Mesenchymal stem cell (in vitro differentiated cells and primary cell): ENCODE data around the gene GRM7.

ENCODE experiments used
- DNase-seq: peaks from one replicate; pipeline ENCODE4 v3.0.0-alpha.2; 2013
- H2AFZ ChIP-seq: one replicate; pipeline ENCODE4 v1.6.1; 2013; ENCODE audit warnings: low read depth, mild to moderate bottlenecking, control low read depth, inconsistent platforms, low read length, moderate library complexity
- H2AK5ac ChIP-seq: 2 replicates; pipeline ENCODE4 v1.6.1; 2013; ENCODE audit warnings: low read length, moderate library complexity, mild to moderate bottlenecking, inconsistent platforms; ENCODE audit not compliant: severe bottlenecking
- H2BK120ac ChIP-seq: one replicate; pipeline ENCODE4 v1.6.1; 2013; ENCODE audit warnings: low read depth, mild to moderate bottlenecking, inconsistent platforms, low read length, moderate library complexity
- H2BK12ac ChIP-seq, 2 experiments: one replicate each; pipeline ENCODE4 v1.6.1; 2013; ENCODE audit warnings: inconsistent platforms in 2 of 2, low read length in 2 of 2, mild to moderate bottlenecking in 2 of 2, moderate library complexity in 2 of 2, control low read depth in 1 of 2
- H2BK15ac ChIP-seq: one replicate; pipeline ENCODE4 v1.6.1; 2013; ENCODE audit warnings: mild to moderate bottlenecking, low read depth, inconsistent platforms; ENCODE audit not compliant: poor library complexity, severe bottlenecking
- H2BK5ac ChIP-seq: 2 replicates; pipeline ENCODE4 v1.6.1; 2013; ENCODE audit warnings: low read depth, mild to moderate bottlenecking, low read length, control low read depth, inconsistent platforms; ENCODE audit not compliant: poor library complexity, severe bottlenecking
- H3K14ac ChIP-seq, 2 experiments: one replicate each; pipeline ENCODE4 v1.6.1; 2013; ENCODE audit warnings: inconsistent platforms in 2 of 2, low read length in 2 of 2, control low read depth in 1 of 2, mild to moderate bottlenecking in 1 of 2, moderate library complexity in 1 of 2
- H3K18ac ChIP-seq, 2 experiments: one replicate each; pipeline ENCODE4 v1.6.1; 2013; ENCODE audit warnings: inconsistent platforms in 2 of 2, low read length in 2 of 2, control low read depth in 1 of 2, low read depth in 1 of 2, mild to moderate bottlenecking in 1 of 2
- H3K23ac ChIP-seq, 2 experiments: one replicate each; pipeline ENCODE4 v1.6.1; 2013; ENCODE audit warnings: inconsistent platforms in 2 of 2, low read length in 2 of 2, mild to moderate bottlenecking in 2 of 2, moderate library complexity in 2 of 2, control low read depth in 1 of 2
- H3K27ac ChIP-seq: 2 replicates; pipeline ENCODE4 v1.5.1; 2013; ENCODE audit warnings: mild to moderate bottlenecking, moderate library complexity, low read length, control low read depth, inconsistent platforms; ENCODE audit not compliant: poor library complexity, severe bottlenecking
- H3K27me3 ChIP-seq, 2 experiments: 2 replicates each; pipeline versions ENCODE4 v1.6.1 to v1.7.0; 2013; ENCODE audit warnings: low read length in 2 of 2, mild to moderate bottlenecking in 2 of 2, moderate library complexity in 2 of 2, control low read depth in 1 of 2, inconsistent platforms in 1 of 2; ENCODE audit not compliant: control insufficient read depth in 1 of 2, insufficient read depth in 1 of 2
- H3K36me3 ChIP-seq, 2 experiments: 2 replicates each; pipeline versions ENCODE4 v1.6.1 to v1.7.0; 2013; ENCODE audit warnings: low read length in 2 of 2, control low read depth in 1 of 2, inconsistent platforms in 1 of 2, low read depth in 1 of 2, mild to moderate bottlenecking in 1 of 2; ENCODE audit not compliant: insufficient read depth in 2 of 2, control insufficient read depth in 1 of 2
- H3K4ac ChIP-seq, 2 experiments: one replicate each; pipeline ENCODE4 v1.6.1; 2013; ENCODE audit warnings: inconsistent platforms in 2 of 2, low read length in 2 of 2, mild to moderate bottlenecking in 2 of 2, moderate library complexity in 2 of 2, control low read depth in 1 of 2, low read depth in 1 of 2
- H3K4me1 ChIP-seq: 2 replicates; pipeline ENCODE4 v1.6.1; 2013; ENCODE audit warnings: low read depth, low read length, control low read depth; ENCODE audit not compliant: control insufficient read depth, insufficient read depth
- H3K4me2 ChIP-seq: 2 replicates; pipeline ENCODE4 v1.6.1; 2013; ENCODE audit warnings: low read length, mild to moderate bottlenecking, inconsistent platforms; ENCODE audit not compliant: poor library complexity, severe bottlenecking
- H3K4me3 ChIP-seq, 2 experiments: 2 replicates each; pipeline versions ENCODE4 v1.5.1 to v1.7.0; 2013; ENCODE audit warnings: low read length in 2 of 2, mild to moderate bottlenecking in 2 of 2, control low read depth in 1 of 2, low read depth in 1 of 2; ENCODE audit not compliant: insufficient read depth in 1 of 2
- H3K79me1 ChIP-seq: replicated peaks from 2 replicates; pipeline ENCODE4 v1.6.1; 2013; ENCODE audit warnings: mild to moderate bottlenecking, control low read depth, low read length, inconsistent platforms; ENCODE audit not compliant: poor library complexity, severe bottlenecking
- H3K9ac ChIP-seq: 2 replicates; pipeline ENCODE4 v1.7.0; 2013; ENCODE audit warnings: mild to moderate bottlenecking, low read length, moderate library complexity
- H3K9me3 ChIP-seq: 2 replicates; pipeline ENCODE4 v1.7.0; 2013; ENCODE audit warnings: mild to moderate bottlenecking, low read length; ENCODE audit not compliant: control insufficient read depth
- H4K8ac ChIP-seq: one replicate; pipeline ENCODE4 v1.6.1; 2013; ENCODE audit warnings: inconsistent platforms, mild to moderate bottlenecking, low read length, moderate library complexity
- H4K91ac ChIP-seq: one replicate; pipeline ENCODE4 v1.6.1; 2013; ENCODE audit warnings: mild to moderate bottlenecking, low read length, inconsistent platforms
- WGBS: methylation state at CpG from one replicate; pipeline ENCODE4 v1.1.7; 2013; ENCODE audit warnings: mixed read lengths; 5-methylcytosine and 5-hydroxymethylcytosine counted together

The GRM7 gene

DNA sequence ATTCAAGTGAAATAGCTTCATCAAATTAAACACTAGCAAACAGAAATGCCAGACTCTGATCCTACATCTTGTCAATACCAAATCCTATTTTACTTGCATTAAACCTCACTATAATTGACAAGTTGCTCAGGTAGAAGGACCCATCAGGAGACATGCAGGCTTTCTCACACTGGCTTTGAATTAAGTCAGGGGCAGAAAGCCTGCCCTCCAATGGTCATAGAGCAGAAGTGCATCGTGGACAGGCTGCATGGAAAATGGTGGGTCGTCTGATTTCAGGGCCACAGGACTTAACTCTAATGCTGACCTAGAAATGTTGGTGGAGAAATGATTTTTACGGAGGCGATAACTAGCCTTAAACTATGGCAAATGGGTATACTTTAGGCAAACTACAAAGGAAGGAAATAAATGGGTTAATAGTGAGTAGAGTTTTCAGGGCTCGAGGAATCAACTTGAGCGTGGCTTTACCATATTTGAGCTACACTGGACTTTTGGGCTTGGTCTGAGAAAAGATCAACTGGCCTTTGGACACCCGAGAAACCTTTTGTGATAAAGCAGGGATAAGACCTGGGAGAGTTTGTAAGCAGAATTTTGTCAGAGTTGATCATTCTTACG lies 283.9 kb downstream of the GRM7 start:
- Histone ChIP-seq H3K4me1 (peaks cover 1% of the 10 kb centered on the region), H3K18ac (no peak overlapping the region), H2BK12ac (no peak overlapping the region), H3K27me3 (no peaks in the 10 kb centered on the region), H2BK120ac (no peak overlapping the region), H4K8ac (no peak overlapping the region), H3K4ac (no peak overlapping the region), H2BK5ac (no peak overlapping the region), H2BK15ac (no peak overlapping the region), H2AK5ac (no peak overlapping the region), H2AFZ (no peak overlapping the region), H4K91ac (no peak overlapping the region), H3K36me3 (no peaks in the 10 kb centered on the region), H3K14ac (no peak overlapping the region), H3K4me3 (no peak overlapping the region), H3K23ac (no peak overlapping the region), H3K79me1 (no peaks in the 10 kb centered on the region), H3K9ac (no peak overlapping the region), H3K27ac (no peak overlapping the region), H3K4me2 (no peak overlapping the region), H3K9me3 (no peaks in the 10 kb centered on the region)
- DNase-seq, result no peak
- WGBS, result 67% methylated on average over 7 of the region's 8 CpGs

DNA sequence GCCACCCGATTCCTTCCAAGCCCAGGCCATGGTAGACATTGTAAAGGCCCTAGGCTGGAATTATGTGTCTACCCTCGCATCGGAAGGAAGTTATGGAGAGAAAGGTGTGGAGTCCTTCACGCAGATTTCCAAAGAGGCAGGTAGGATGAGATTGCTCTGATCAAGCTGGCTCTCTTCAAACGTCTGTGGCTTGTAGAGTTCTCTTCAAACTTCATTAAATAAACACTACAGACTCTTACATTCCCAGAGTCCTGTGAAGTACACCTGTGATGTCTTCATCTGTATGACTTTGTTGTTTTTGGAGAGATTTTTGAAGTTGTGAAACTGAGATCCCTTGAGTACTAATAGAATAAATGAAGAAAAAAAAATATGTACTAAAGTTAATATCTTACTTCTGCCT lies 285.6 kb downstream of the GRM7 start:
- peaks cover 1% of the 10 kb centered on the region for H3K4me1 ChIP-seq
- no peak overlapping the region for H2AK5ac ChIP-seq
- H3K36me3 ChIP-seq, result no peaks in the 10 kb centered on the region
- no peak overlapping the region for H2AFZ ChIP-seq
- H3K14ac ChIP-seq, result no peak overlapping the region
- H4K8ac ChIP-seq, result no peak overlapping the region
- peak overlapping the region in 1 of 2 experiments; percentile 9 for H3K18ac ChIP-seq
- 94% methylated on average over 3 of the region's 5 CpGs for WGBS
- peak overlapping the region; percentile 39 for H4K91ac ChIP-seq
- H3K4me2 ChIP-seq, result no peak overlapping the region
- no peak overlapping the region for H3K4ac ChIP-seq
- no peak overlapping the region for H3K27ac ChIP-seq
- no peak overlapping the region for H3K4me3 ChIP-seq
- no peak overlapping the region for H2BK15ac ChIP-seq
- H3K79me1 ChIP-seq, result no peaks in the 10 kb centered on the region
- no peaks in the 10 kb centered on the region for H3K27me3 ChIP-seq
- peak overlapping the region in 1 of 2 experiments; percentile 42 for H2BK12ac ChIP-seq
- DNase-seq, result no peak
- no peaks in the 10 kb centered on the region for H3K9me3 ChIP-seq
- no peak overlapping the region for H3K9ac ChIP-seq
- H3K23ac ChIP-seq, result no peak overlapping the region
- H2BK120ac ChIP-seq, result no peak overlapping the region
- H2BK5ac ChIP-seq, result no peak overlapping the region

DNA sequence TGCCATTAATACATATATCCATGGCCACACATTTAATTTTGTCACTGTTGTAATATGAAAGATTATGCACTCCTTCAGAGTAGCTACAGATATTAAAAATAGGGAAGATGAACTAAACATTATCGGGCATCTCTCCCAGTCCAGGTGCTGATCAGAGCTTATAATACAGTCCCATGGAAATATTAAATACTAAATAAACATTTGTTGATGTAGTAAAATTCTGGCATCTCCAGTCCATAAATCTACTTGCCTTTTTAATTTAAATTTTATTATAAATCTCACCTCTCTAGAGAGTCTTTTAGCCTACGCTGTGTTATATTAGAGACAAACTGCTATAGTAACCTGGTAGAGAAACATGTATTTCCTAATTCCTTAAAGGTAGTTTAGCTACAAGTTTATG lies 297.6 kb downstream of the GRM7 start:
- DNase-seq, result no peak

DNA sequence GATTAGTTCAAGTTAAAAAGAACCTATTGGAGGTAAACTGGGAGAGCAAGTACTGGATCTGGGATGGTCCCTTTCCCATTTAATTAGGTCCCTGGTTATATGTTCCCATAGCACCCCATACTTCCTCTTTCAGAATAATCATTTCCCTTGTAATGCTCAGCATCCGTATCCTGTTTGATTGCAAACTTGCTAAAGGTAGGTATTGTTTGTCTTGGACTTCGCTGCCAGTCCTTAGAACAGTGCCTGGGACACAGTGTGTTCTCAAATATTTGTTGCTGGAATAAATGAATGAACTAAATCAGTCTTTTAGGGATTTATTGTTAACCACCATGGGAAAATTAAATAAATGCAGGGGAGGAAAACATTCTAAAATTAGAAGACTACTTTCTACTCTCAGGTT lies 299.8 kb downstream of the GRM7 start:
- no peak overlapping the region for H2AK5ac ChIP-seq
- H2BK120ac ChIP-seq, result no peak overlapping the region
- DNase-seq, result no peak
- no peak overlapping the region for H2BK12ac ChIP-seq
- H3K23ac ChIP-seq, result no peak overlapping the region
- H3K4me3 ChIP-seq, result no peak overlapping the region
- H3K4me1 ChIP-seq, result no peaks in the 10 kb centered on the region
- no peaks in the 10 kb centered on the region for H3K36me3 ChIP-seq
- H3K27ac ChIP-seq, result no peak overlapping the region
- no peak overlapping the region for H4K8ac ChIP-seq
- H2BK15ac ChIP-seq, result no peak overlapping the region
- peaks cover 4% of the 10 kb centered on the region for H3K9me3 ChIP-seq
- H2BK5ac ChIP-seq, result no peak overlapping the region
- H3K14ac ChIP-seq, result no peak overlapping the region
- WGBS, result 76% methylated on average over 2 of the region's 2 CpGs
- no peaks in the 10 kb centered on the region for H3K79me1 ChIP-seq
- H3K9ac ChIP-seq, result no peak overlapping the region
- H3K27me3 ChIP-seq, result no peaks in the 10 kb centered on the region
- no peak overlapping the region for H3K4me2 ChIP-seq
- no peak overlapping the region for H3K4ac ChIP-seq
- no peak overlapping the region for H4K91ac ChIP-seq
- no peak overlapping the region for H2AFZ ChIP-seq
- no peak overlapping the region for H3K18ac ChIP-seq

More for the DNA sequence above, 297.6 kb downstream of the GRM7 start:
- no peak overlapping the region for H3K4me3 ChIP-seq
- no peak overlapping the region for H2BK15ac ChIP-seq
- H4K8ac ChIP-seq, result no peak overlapping the region
- H2AFZ ChIP-seq, result no peak overlapping the region
- H3K9me3 ChIP-seq, result peaks cover 4% of the 10 kb centered on the region
- H3K27me3 ChIP-seq, result no peaks in the 10 kb centered on the region
- H3K36me3 ChIP-seq, result no peaks in the 10 kb centered on the region
- no peak overlapping the region for H3K27ac ChIP-seq
- no peaks in the 10 kb centered on the region for H3K4me1 ChIP-seq
- H3K4me2 ChIP-seq, result no peak overlapping the region
- no peak overlapping the region for H3K4ac ChIP-seq
- WGBS, result no CpG with 5 or more reads among the region's 2 CpGs
- no peak overlapping the region for H3K9ac ChIP-seq
- no peak overlapping the region for H2BK120ac ChIP-seq
- no peak overlapping the region for H2BK12ac ChIP-seq
- H3K79me1 ChIP-seq, result no peaks in the 10 kb centered on the region
- H2AK5ac ChIP-seq, result no peak overlapping the region
- H3K14ac ChIP-seq, result no peak overlapping the region
- H3K18ac ChIP-seq, result no peak overlapping the region
- H4K91ac ChIP-seq, result no peak overlapping the region
- H3K23ac ChIP-seq, result no peak overlapping the region
- H2BK5ac ChIP-seq, result no peak overlapping the region
